Mucosa of descending colon (tissue), 3 donors: Measurements from ENCODE around the gene C11orf71. TPM values are rescaled to one million over a fixed set of nuclear protein-coding genes. Genes with fewer than 3 reads are reported as not detected.

Experiments
- ATAC-seq: fragments of 200-7000 bp; cut with Tn5 transposase; one replicate; pipeline ENCODE4 v1.9.1; 2020; ENCODE audit warnings: mild to moderate bottlenecking, moderate library complexity
- DNase-seq, 3 donors: peaks; one replicate each; pipeline ENCODE4 v3.0.0-alpha.2; 2020
- H3K36me3 ChIP-seq: fragments of 200-600 bp; one replicate; pipeline ENCODE4 v1.8.0; 2021; ENCODE audit warnings: low read depth, mild to moderate bottlenecking
- H3K4me1 ChIP-seq: fragments of 200-600 bp; one replicate; pipeline ENCODE4 v1.8.0; 2021; ENCODE audit warnings: low read depth, mild to moderate bottlenecking
- H3K4me3 ChIP-seq: fragments of 200-600 bp; one replicate; pipeline ENCODE4 v1.8.0; 2021; ENCODE audit warnings: mild to moderate bottlenecking
- H3K9me3 ChIP-seq: fragments of 200-600 bp; one replicate; pipeline ENCODE4 v1.8.0; 2021; ENCODE audit warnings: mild to moderate bottlenecking
- CTCF ChIP-seq: fragments of 200-600 bp; IDR thresholded peaks from one replicate; pipeline ENCODE4 v1.8.0; 2022; ENCODE audit warnings: antibody characterized with exemption, mild to moderate bottlenecking
- intact Hi-C, 2 donors: fragments of 100-400 bp; cut with DNase I in 1 of 2; cut with micrococcal nuclease in 1 of 2; formaldehyde crosslinking; loops; one replicate each; pipeline versions ENCODE4 v1.11.0 to v1.11.1; 2022; cut with DNase I, micrococcal nuclease
- total RNA-seq, 3 donors: library from RNA; stranded (reverse); fragmentation: NEBNext Ultra II Directional in 2 of 3; extraction: Animal tissue kit (Norgen Biotek cat#: 25700) in 2 of 3; gene quantifications; one replicate each; pipeline versions ENCODE4 v1.2.1 to v1.2.4, GENCODE V29; 2021 to 2023
- donor health status: DM: no; HTN: no; CAD: no; lungs with moderate emphysema.
- donor health status: DM: no; HTN: no; CAD: no.
- donor health status: DM: no; HTN: yes; CAD: no.

C11orf71 gene
- total RNA-seq, 3 donors from 2014 or later = 8.6 to 14.0 (median 12.0) TPM

DNA sequence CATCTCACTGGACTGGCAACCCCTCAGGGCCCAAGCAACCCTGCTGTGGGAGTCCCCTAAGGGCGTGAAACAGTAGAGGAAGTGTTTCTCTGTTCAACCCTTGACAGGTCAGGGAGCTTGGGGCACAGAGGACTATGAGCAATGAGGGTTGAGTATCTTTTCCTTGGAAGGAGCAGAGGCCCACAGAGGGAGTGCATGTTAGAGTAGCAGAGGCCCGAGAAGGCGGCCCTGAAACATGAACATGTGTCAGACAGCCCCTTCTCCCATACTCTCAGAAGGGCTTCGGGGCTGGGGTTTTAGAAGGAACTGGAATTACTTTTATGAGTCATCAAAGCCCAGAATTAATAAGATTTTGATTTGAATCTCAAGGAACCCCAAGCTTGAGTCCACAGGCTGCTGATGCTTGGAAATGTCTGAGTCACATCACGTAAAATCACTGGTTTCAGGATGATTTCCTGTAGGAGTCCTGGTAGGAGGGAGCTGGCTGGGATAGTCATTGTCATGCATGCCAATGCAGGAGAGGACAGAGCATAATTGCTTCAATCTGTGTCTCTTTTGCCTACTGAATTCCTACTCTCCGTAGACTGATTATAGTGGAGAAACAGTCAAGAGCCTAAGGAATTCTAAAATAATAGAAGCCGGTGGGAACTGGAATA lies 22.6 kb downstream of the C11orf71 start:
- Histone ChIP-seq H3K4me1 (no peaks in the 10 kb centered on the region), H3K36me3 (no peaks in the 10 kb centered on the region), H3K4me3 (no peak overlapping the region), H3K9me3 (no peaks in the 10 kb centered on the region)
- ATAC-seq (no peak), DNase-seq (no peak)
- intact Hi-C loops = no loop called here
- TF ChIP-seq CTCF = no peak

GRCh38 chr11:114375052-114375451 lies 25.3 kb downstream of the C11orf71 start:
- DNase-seq (no peak), ATAC-seq (peak; percentile 56)
- no peaks in the 10 kb centered on the region for H3K36me3 ChIP-seq
- no peaks in the 10 kb centered on the region for H3K9me3 ChIP-seq
- TF ChIP-seq CTCF = no peak
- no peak overlapping the region for H3K4me3 ChIP-seq
- intact Hi-C loops = no loop called here
- no peaks in the 10 kb centered on the region for H3K4me1 ChIP-seq

GRCh38 chr11:114368918-114369680 lies 31.2 kb downstream of the C11orf71 start:
- H3K4me3 ChIP-seq = no peak overlapping the region
- intact Hi-C loops = no loop called here
- ATAC-seq = no peak

DNA sequence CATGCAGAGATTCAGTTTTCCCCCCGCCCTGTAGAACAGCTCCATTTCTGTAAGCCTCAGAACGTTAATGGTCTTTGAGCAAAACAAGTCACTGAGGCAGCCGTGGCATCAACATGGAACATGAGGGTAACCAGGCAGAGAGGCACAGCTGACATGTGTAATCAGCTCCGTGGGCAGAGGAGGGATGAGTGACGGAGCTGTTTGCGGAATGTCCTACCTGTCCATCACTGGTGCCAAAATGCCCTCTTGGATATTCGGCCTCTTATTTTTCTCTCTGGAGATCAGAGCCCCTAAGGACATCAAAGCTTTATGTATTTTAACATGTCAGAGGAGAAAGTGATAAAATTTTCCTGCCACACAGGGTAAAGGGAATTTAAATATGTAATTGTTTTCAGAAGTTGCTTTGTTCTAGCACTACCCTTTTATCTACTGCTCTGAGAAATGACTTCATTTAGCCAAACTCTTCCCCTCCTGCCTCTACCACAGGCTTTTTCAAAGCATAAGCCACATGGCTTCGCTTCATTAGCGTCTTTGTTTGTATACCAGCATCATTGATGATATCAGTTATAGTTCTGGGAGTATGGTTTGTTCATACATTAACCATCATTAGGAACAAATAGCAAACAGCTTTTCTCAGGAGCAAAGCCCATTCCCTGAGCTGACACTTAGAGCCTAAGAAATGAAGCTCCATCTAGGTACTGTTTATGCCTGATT lies 32.9 kb downstream of the C11orf71 start:
- Histone ChIP-seq H3K36me3 (no peaks in the 10 kb centered on the region), H3K9me3 (no peaks in the 10 kb centered on the region), H3K4me3 (no peak overlapping the region), H3K4me1 (no peaks in the 10 kb centered on the region)
- no peak for ATAC-seq
- DNase-seq = no peak
- TF ChIP-seq CTCF = no peak
- intact Hi-C loops = no loop called here

More at GRCh38 chr11:114368918-114369680, 31.2 kb downstream of the C11orf71 start:
- DNase-seq = no peak
- no peak for TF ChIP-seq CTCF
- H3K36me3 ChIP-seq = no peaks in the 10 kb centered on the region
- no peaks in the 10 kb centered on the region for H3K9me3 ChIP-seq
- H3K4me1 ChIP-seq = no peaks in the 10 kb centered on the region

- Histone ChIP-seq H3K4me3 (no peak overlapping the region), H3K36me3 (no peaks in the 10 kb centered on the region), H3K4me1 (no peaks in the 10 kb centered on the region), H3K9me3 (no peaks in the 10 kb centered on the region)
- DNase-seq (no peak), ATAC-seq (no peak)
- no peak for TF ChIP-seq CTCF
- intact Hi-C loops = no loop called here
Measured at GRCh38 chr11:114366331-114367243, 33.7 kb downstream of the C11orf71 start.
